ENCODE measurements around the gene EPB41L4A. TPM values are rescaled to one million over a fixed set of nuclear protein-coding genes. Genes with fewer than 3 reads are reported as not detected.

Gene EPB41L4A
- total RNA-seq, 1 experiment from 2014 or later = 5.2 TPM

- Mint-ChIP-seq H3K4me1 (peaks cover 25% of the 10 kb centered on the region), H3K36me3 (no peaks in the 10 kb centered on the region), H3K9me3 (no peaks in the 10 kb centered on the region), H3K4me3 (no peak overlapping the region), H3K27me3 (ENCODE audit: low read depth) (no peaks in the 10 kb centered on the region), H3K27ac (peak overlapping the region; percentile 43; the same call in 1 of the 2 replicates)
- ChIA-PET POLR2A (no interaction called here), CTCF (no interaction called here)
- ATAC-seq (no peak), DNase-seq (ENCODE audit: low spot score) (no peak)
- TF ChIP-seq SOX15 (CRISPR knock-in tag; IDR thresholded peaks at IDR 0.05) (no peak), ESRRA (CRISPR knock-in tag; IDR thresholded peaks at IDR 0.05; ENCODE audit: borderline replicate concordance) (no peak), CDX4 (CRISPR knock-in tag; IDR thresholded peaks at IDR 0.05; ENCODE audit: borderline replicate concordance) (no peak), TP53 (CRISPR knock-in tag; IDR thresholded peaks at IDR 0.05) (no peak), NR3C1 (CRISPR knock-in tag; conservative IDR thresholded peaks at IDR 0.05; ENCODE audit: low read depth) (no peak), ATF6 (CRISPR knock-in tag; IDR thresholded peaks at IDR 0.05) (no peak), ZNF121 (CRISPR knock-in tag; IDR thresholded peaks at IDR 0.05) (no peak), CREB1 (CRISPR knock-in tag; IDR thresholded peaks at IDR 0.05) (no peak), ZNF425 (CRISPR knock-in tag; conservative IDR thresholded peaks at IDR 0.05) (no peak), OVOL2 (CRISPR knock-in tag; IDR thresholded peaks at IDR 0.05; ENCODE audit: borderline replicate concordance) (no peak), ZMAT4 (CRISPR knock-in tag; IDR thresholded peaks at IDR 0.05) (no peak), ZNF138 (CRISPR knock-in tag; conservative IDR thresholded peaks at IDR 0.05) (no peak), ZNF219 (CRISPR knock-in tag; IDR thresholded peaks at IDR 0.05; ENCODE audit: borderline replicate concordance) (no peak), FOXP4 (CRISPR knock-in tag; IDR thresholded peaks at IDR 0.05) (no peak), SP1 (CRISPR knock-in tag; conservative IDR thresholded peaks at IDR 0.05) (no peak)
These were observed 161.1 kb downstream of the EPB41L4A start for GRCh38 chr5:112257976-112258375.

- ChIA-PET CTCF (no interaction called here), POLR2A (no interaction called here)
- Mint-ChIP-seq H3K4me1 (peaks cover 25% of the 10 kb centered on the region), H3K27me3 (ENCODE audit: low read depth) (no peaks in the 10 kb centered on the region), H3K9me3 (no peaks in the 10 kb centered on the region), H3K27ac (no peak overlapping the region), H3K36me3 (no peaks in the 10 kb centered on the region), H3K4me3 (no peak overlapping the region)
- peak; percentile 58 for ATAC-seq
- no peak for DNase-seq (ENCODE audit: low spot score)
- TF ChIP-seq ATF1 (CRISPR knock-in tag; IDR thresholded peaks at IDR 0.05) (no peak), ZNF512 (CRISPR knock-in tag; IDR thresholded peaks at IDR 0.05; ENCODE audit: borderline replicate concordance) (no peak), ESRRA (CRISPR knock-in tag; IDR thresholded peaks at IDR 0.05; ENCODE audit: borderline replicate concordance) (no peak), CBFB (CRISPR knock-in tag; IDR thresholded peaks at IDR 0.05; ENCODE audit: low read depth) (no peak), MYBL2 (CRISPR knock-in tag; IDR thresholded peaks at IDR 0.05) (no peak), ZNF263 (CRISPR knock-in tag; IDR thresholded peaks at IDR 0.05; ENCODE audit: low read depth) (no peak), GABPB1 (CRISPR knock-in tag; IDR thresholded peaks at IDR 0.05) (no peak), EMX1 (CRISPR knock-in tag; IDR thresholded peaks at IDR 0.05) (no peak), E2F1 (CRISPR knock-in tag; IDR thresholded peaks at IDR 0.05) (no peak), RORB (CRISPR knock-in tag; IDR thresholded peaks at IDR 0.05) (no peak), ZNF138 (CRISPR knock-in tag; conservative IDR thresholded peaks at IDR 0.05) (no peak), ZNF423 (CRISPR knock-in tag; IDR thresholded peaks at IDR 0.05) (no peak)
These were observed 162.1 kb downstream of the EPB41L4A start for GRCh38 chr5:112257005-112257404.
